A549 (cell line): Measurements from ENCODE around the gene USP34.

Experiments used
- EHMT2 ChIP-seq: fragments of 200-600 bp; sonication (generic); IDR thresholded peaks from 2 replicates; pipeline ENCODE4 v1.6.1; 2016; ENCODE audit warnings: antibody characterized with exemption, low read depth, mild to moderate bottlenecking, moderate library complexity
- EP300 ChIP-seq, 2 experiments: fragments of >200 bp; sonication (Bioruptor Twin); formaldehyde crosslinking; IDR thresholded peaks; 2 replicates in 1 of 2; 3 replicates in 1 of 2; pipeline ENCODE4 v1.6.1; 2016 to 2017
- MYC ChIP-seq: IDR thresholded peaks from 2 replicates; pipeline ENCODE4 v1.6.1; 2012; ENCODE audit warnings: mild to moderate bottlenecking, inconsistent platforms, low read length, improper control_type of control experiment, borderline replicate concordance
- POLR2A ChIP-seq: IDR thresholded peaks from 2 replicates; pipeline ENCODE4 v1.6.1; 2012; ENCODE audit warnings: mild to moderate bottlenecking, low read length
- RFX5 ChIP-seq: fragments of 450-650 bp; IDR thresholded peaks from 2 replicates; pipeline ENCODE4 v1.7.1; 2014; ENCODE audit warnings: antibody characterized with exemption, mild to moderate bottlenecking, moderate library complexity
- TF ChIP-seq, protein P1 (sequence below): IDR thresholded peaks from 2 replicates; pipeline ENCODE4 v1.6.1; 2012; ENCODE audit warnings: low read depth, borderline replicate concordance
- TF ChIP-seq, protein P2 (sequence below): fragments of >200 bp; sonication (Bioruptor Twin); formaldehyde crosslinking; IDR thresholded peaks from 3 replicates; pipeline ENCODE4 v1.5.1; 2016

DNA sequence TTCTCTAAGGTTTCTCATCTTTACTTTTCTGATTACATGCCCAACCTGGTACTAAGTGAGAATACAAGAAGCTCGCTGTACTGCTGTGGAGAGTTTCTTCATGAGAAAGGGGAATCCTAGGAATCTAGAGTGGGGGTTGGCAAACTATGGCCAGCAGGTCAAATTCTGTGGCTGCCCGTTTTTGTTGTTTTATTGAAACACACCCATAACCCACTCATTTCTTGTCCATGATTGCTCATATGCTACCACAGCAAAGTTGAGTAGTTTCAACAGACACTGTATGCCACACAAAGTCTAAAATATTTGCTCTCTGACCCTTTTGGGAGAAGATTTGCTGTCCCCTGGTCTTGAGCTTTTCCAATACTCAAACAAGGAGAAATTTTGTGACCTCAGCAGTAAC lies 250.1 kb downstream of the USP34 start:
- TF ChIP-seq MYC (no peak), RFX5 (no peak), EHMT2 (no peak), EP300 (IDR thresholded peaks at IDR 0.05) (no peak), POLR2A (no peak)
- TF ChIP-seq, protein P1, sequence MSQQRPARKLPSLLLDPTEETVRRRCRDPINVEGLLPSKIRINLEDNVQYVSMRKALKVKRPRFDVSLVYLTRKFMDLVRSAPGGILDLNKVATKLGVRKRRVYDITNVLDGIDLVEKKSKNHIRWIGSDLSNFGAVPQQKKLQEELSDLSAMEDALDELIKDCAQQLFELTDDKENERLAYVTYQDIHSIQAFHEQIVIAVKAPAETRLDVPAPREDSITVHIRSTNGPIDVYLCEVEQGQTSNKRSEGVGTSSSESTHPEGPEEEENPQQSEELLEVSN: no peak
- TF ChIP-seq, protein P2, sequence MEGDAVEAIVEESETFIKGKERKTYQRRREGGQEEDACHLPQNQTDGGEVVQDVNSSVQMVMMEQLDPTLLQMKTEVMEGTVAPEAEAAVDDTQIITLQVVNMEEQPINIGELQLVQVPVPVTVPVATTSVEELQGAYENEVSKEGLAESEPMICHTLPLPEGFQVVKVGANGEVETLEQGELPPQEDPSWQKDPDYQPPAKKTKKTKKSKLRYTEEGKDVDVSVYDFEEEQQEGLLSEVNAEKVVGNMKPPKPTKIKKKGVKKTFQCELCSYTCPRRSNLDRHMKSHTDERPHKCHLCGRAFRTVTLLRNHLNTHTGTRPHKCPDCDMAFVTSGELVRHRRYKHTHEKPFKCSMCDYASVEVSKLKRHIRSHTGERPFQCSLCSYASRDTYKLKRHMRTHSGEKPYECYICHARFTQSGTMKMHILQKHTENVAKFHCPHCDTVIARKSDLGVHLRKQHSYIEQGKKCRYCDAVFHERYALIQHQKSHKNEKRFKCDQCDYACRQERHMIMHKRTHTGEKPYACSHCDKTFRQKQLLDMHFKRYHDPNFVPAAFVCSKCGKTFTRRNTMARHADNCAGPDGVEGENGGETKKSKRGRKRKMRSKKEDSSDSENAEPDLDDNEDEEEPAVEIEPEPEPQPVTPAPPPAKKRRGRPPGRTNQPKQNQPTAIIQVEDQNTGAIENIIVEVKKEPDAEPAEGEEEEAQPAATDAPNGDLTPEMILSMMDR: no peak
